CD14-positive monocyte (primary cell): ENCODE measurements around the gene KRTAP5-4. TPM values are rescaled to one million over a fixed set of nuclear protein-coding genes. Genes with fewer than 3 reads are reported as not detected.

ENCODE experiments used
- DNase-seq, 3 donors: peaks; one replicate each; pipeline ENCODE4 v3.0.0-alpha.2; 2011 to 2022
- H2AFZ ChIP-seq: 2 replicates; pipeline ENCODE4 v1.6.0; 2012; ENCODE audit warnings: mild to moderate bottlenecking, low read depth, low read length, inconsistent platforms; ENCODE audit not compliant: insufficient read depth, poor library complexity, severe bottlenecking
- H3K27ac ChIP-seq, 2 donors: 1 replicate in 1 of 2; 2 replicates in 1 of 2; pipeline ENCODE4 v1.5.1; 2012 to 2013; ENCODE audit warnings: low read length in 2 of 2, control low read depth in 1 of 2, inconsistent platforms in 1 of 2, low read depth in 1 of 2, mild to moderate bottlenecking in 1 of 2
- H3K27me3 ChIP-seq, 2 donors: one replicate each; pipeline versions ENCODE4 v1.6.0 to v1.6.1; 2011 to 2013; ENCODE audit warnings: low read length in 2 of 2; ENCODE audit not compliant: control insufficient read depth in 2 of 2, insufficient read depth in 2 of 2
- H3K36me3 ChIP-seq, 2 donors: replicated peaks in 1 of 2; 1 replicate in 1 of 2; 2 replicates in 1 of 2; pipeline versions ENCODE4 v1.5.1 to v1.6.1; 2012 to 2013; ENCODE audit warnings: low read length in 2 of 2, control low read depth in 1 of 2, inconsistent platforms in 1 of 2, mild to moderate bottlenecking in 1 of 2; ENCODE audit not compliant: insufficient read depth in 2 of 2, control insufficient read depth in 1 of 2
- H3K4me1 ChIP-seq, 2 donors: 1 replicate in 1 of 2; 2 replicates in 1 of 2; pipeline versions ENCODE4 v1.5.1 to v1.6.1; 2012 to 2013; ENCODE audit warnings: low read length in 2 of 2, control low read depth in 1 of 2, inconsistent platforms in 1 of 2, mild to moderate bottlenecking in 1 of 2, moderate library complexity in 1 of 2; ENCODE audit not compliant: insufficient read depth in 2 of 2, control insufficient read depth in 1 of 2
- H3K4me2 ChIP-seq: replicated peaks from 2 replicates; pipeline ENCODE3; 2012; ENCODE audit warnings: low read length, moderate library complexity, mild to moderate bottlenecking; ENCODE audit not compliant: poor library complexity, severe bottlenecking; ENCODE audit errors: extremely low read depth
- H3K4me3 ChIP-seq, 3 experiments: fragments of 200-600 bp in 1 of 3; sonication (generic) in 1 of 3; replicated peaks in 1 of 3; 1 replicate in 2 of 3; 2 replicates in 1 of 3; pipeline ENCODE4 v1.5.1; 2011 to 2013; ENCODE audit warnings: low read length in 3 of 3, mild to moderate bottlenecking in 3 of 3, control low read depth in 2 of 3, low read depth in 2 of 3, inconsistent platforms in 1 of 3, moderate library complexity in 1 of 3
- H3K79me2 ChIP-seq: 2 replicates; pipeline ENCODE4 v1.6.0; 2012; ENCODE audit warnings: mild to moderate bottlenecking, control low read depth, inconsistent platforms, low read length, moderate library complexity; ENCODE audit not compliant: insufficient read depth
- H3K9ac ChIP-seq: 2 replicates; pipeline ENCODE4 v1.6.0; 2017; ENCODE audit warnings: low read length, mild to moderate bottlenecking; ENCODE audit not compliant: insufficient read depth, poor library complexity, severe bottlenecking
- H3K9me3 ChIP-seq, 2 donors: replicated peaks in 1 of 2; 1 replicate in 1 of 2; 2 replicates in 1 of 2; pipeline versions ENCODE4 v1.5.1 to v1.6.1; 2012 to 2013; ENCODE audit warnings: low read length in 2 of 2, control low read depth in 1 of 2; ENCODE audit not compliant: control insufficient read depth in 1 of 2, insufficient read depth in 1 of 2
- H4K20me1 ChIP-seq: 2 replicates; pipeline ENCODE4 v1.6.0; 2012; ENCODE audit warnings: mild to moderate bottlenecking, low read length, control low read depth, moderate library complexity; ENCODE audit not compliant: insufficient read depth
- H3K27ac Mint-ChIP-seq, 7 donors: one replicate each; pipeline ENCODE4 v1.8.0; 2020; ENCODE audit warnings: mild to moderate bottlenecking in 7 of 7, mixed read lengths in 7 of 7, moderate library complexity in 6 of 7, inconsistent platforms in 2 of 7
- H3K27me3 Mint-ChIP-seq, 3 donors: one replicate each; pipeline ENCODE4 v1.8.0; 2021 to 2022; ENCODE audit warnings: low read depth in 3 of 3, mild to moderate bottlenecking in 3 of 3, mixed read lengths in 3 of 3, moderate library complexity in 3 of 3, inconsistent platforms in 1 of 3
- H3K36me3 Mint-ChIP-seq, 2 donors: one replicate each; pipeline ENCODE4 v1.8.0; 2020; ENCODE audit warnings: mixed read lengths in 2 of 2, inconsistent platforms in 1 of 2, mild to moderate bottlenecking in 1 of 2
- H3K4me1 Mint-ChIP-seq: one replicate; pipeline ENCODE4 v1.8.0; 2020; ENCODE audit warnings: mild to moderate bottlenecking, mixed read lengths
- H3K4me3 Mint-ChIP-seq, 2 donors: one replicate each; pipeline ENCODE4 v1.8.0; 2020; ENCODE audit warnings: mild to moderate bottlenecking in 2 of 2, mixed read lengths in 2 of 2, moderate library complexity in 1 of 2
- H3K9me3 Mint-ChIP-seq, 7 donors: one replicate each; pipeline ENCODE4 v1.8.0; 2020 to 2022; ENCODE audit warnings: mixed read lengths in 7 of 7, mild to moderate bottlenecking in 6 of 7, moderate library complexity in 6 of 7, inconsistent platforms in 2 of 7
- WGBS: methylation state at CpG from one replicate; pipeline ENCODE4 v1.1.5; 2013; ENCODE audit warnings: missing lambda C conversion rate; ENCODE audit not compliant: insufficient coverage; 5-methylcytosine and 5-hydroxymethylcytosine counted together
- intact Hi-C, 2 donors: fragments of 100-400 bp; cut with micrococcal nuclease; formaldehyde crosslinking; loops; one replicate each; pipeline versions ENCODE4 v1.15.0 to v1.15.1; 2023
- polyA plus RNA-seq, 3 donors: library from polyadenylated mRNA; depleted of rRNA in 1 of 3; unstranded in 2 of 3; stranded (reverse) in 1 of 3; fragments of 300-500 nt in 2 of 3; fragments of >200 nt in 1 of 3; fragmentation: Illumina TruSeq in 2 of 3; gene quantifications; 1 replicate in 2 of 3; 2 replicates in 1 of 3; pipeline ENCODE4 v1.2.3, GENCODE V29; 2012 to 2021
- TF ChIP-seq, protein P1 (sequence below): fragments of 200-600 bp; IDR thresholded peaks from one replicate; pipeline ENCODE4 v1.8.0; 2022; ENCODE audit warnings: antibody characterized with exemption, mild to moderate bottlenecking

Gene KRTAP5-4
- polyA plus RNA-seq, 3 donors = not detected

DNA sequence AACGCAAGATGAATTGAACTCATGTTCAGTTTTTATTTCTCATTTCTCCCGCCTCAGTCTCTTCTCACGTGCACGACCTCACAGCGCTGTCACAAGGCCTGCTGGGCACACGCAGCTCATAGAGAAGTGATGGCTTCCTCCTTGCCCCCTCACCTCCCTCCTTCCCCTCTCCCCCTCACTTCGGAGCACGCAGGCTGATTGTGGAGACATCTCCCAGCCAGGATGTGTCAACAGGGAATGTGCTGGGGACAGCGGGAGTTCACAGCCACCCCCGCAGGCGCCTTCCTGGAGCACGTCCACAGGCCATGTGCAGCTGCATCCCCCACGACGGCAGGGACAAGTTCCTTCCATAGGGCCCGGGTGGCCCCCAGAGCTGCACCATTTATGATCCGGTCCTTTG is 46.0 kb upstream of the KRTAP5-4 start:
- H3K36me3 ChIP-seq = no peaks in the 10 kb centered on the region
- H3K4me3 Mint-ChIP-seq = no peak overlapping the region
- H3K27me3 Mint-ChIP-seq = peaks cover 24 to 44% (median 28%) of the 10 kb centered on the region in 3 donors
- no peaks in the 10 kb centered on the region for H3K9me3 Mint-ChIP-seq
- no peaks in the 10 kb centered on the region for H4K20me1 ChIP-seq
- peaks cover 0 to 21% of the 10 kb centered on the region in 2 donors for H3K27me3 ChIP-seq
- no peak overlapping the region for H3K27ac ChIP-seq
- no peak overlapping the region for H3K27ac Mint-ChIP-seq
- no peak overlapping the region for H2AFZ ChIP-seq
- H3K4me3 ChIP-seq = no peak overlapping the region
- 45% methylated on average over 16 of the region's 16 CpGs for WGBS
- no peak overlapping the region for H3K9ac ChIP-seq
- no peak for DNase-seq
- H3K79me2 ChIP-seq = no peaks in the 10 kb centered on the region
- no peaks in the 10 kb centered on the region for H3K9me3 ChIP-seq
- no peaks in the 10 kb centered on the region for H3K36me3 Mint-ChIP-seq
- TF ChIP-seq, protein P1, sequence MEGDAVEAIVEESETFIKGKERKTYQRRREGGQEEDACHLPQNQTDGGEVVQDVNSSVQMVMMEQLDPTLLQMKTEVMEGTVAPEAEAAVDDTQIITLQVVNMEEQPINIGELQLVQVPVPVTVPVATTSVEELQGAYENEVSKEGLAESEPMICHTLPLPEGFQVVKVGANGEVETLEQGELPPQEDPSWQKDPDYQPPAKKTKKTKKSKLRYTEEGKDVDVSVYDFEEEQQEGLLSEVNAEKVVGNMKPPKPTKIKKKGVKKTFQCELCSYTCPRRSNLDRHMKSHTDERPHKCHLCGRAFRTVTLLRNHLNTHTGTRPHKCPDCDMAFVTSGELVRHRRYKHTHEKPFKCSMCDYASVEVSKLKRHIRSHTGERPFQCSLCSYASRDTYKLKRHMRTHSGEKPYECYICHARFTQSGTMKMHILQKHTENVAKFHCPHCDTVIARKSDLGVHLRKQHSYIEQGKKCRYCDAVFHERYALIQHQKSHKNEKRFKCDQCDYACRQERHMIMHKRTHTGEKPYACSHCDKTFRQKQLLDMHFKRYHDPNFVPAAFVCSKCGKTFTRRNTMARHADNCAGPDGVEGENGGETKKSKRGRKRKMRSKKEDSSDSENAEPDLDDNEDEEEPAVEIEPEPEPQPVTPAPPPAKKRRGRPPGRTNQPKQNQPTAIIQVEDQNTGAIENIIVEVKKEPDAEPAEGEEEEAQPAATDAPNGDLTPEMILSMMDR = no peak
- H3K4me1 ChIP-seq = no peaks in the 10 kb centered on the region
- intact Hi-C loops = no loop called here
- H3K4me1 Mint-ChIP-seq = no peaks in the 10 kb centered on the region
- H3K4me2 ChIP-seq = no peak overlapping the region

DNA sequence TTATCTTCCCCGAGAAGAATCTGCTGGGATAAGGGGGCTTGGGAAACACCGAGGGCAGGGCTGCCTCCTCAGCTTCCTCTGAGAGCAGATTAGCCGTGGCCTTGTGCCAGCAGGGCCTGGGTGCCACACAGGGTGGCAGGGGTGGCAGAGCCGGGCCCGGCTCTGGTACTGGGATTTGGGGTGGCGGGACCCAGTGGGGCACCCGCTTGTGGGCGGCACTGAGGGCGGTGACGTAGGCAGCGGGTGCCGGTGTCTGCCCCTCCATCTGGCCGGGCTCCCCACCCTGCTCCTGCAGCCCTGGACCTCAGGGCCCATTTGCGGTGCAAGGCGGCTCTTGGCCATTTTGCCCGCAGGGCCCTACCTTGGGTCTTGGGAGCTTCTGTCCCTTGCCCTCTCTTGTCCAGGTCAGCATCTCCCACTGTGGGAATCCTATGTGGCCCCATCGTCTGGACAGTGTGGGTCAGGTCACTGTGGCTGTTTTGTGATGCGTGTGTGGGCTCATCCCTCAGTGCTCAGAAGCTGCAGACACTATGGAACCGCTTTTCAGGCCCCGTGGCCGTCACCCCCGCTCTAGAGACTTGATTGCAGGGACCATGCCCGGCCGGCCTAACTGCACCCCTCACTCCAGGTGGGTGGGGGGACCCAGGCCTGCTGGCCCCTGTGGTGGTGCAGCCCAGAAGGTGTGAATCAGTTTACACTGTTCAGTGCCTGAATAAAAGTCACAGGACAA is 45.3 kb upstream of the KRTAP5-4 start:
- whole genome bisulfite sequencing = 92% methylated on average over 19 of the region's 24 CpGs
- H3K27ac Mint-ChIP-seq = no peak overlapping the region
- H3K4me3 Mint-ChIP-seq = no peak overlapping the region

More for the DNA sequence above, 45.3 kb upstream of the KRTAP5-4 start:
- Histone ChIP-seq H3K4me1 (no peaks in the 10 kb centered on the region), H3K4me3 (no peak overlapping the region), H3K9ac (no peak overlapping the region), H3K9me3 (no peaks in the 10 kb centered on the region), H3K36me3 (no peaks in the 10 kb centered on the region), H4K20me1 (no peaks in the 10 kb centered on the region), H3K27me3 (peaks cover 0 to 21% of the 10 kb centered on the region in 2 donors), H3K27ac (no peak overlapping the region), H3K4me2 (no peak overlapping the region), H3K79me2 (no peaks in the 10 kb centered on the region), H2AFZ (no peak overlapping the region)
- intact Hi-C loops = no loop called here
- no peak for DNase-seq
- H3K9me3 Mint-ChIP-seq = no peaks in the 10 kb centered on the region
- no peaks in the 10 kb centered on the region for H3K36me3 Mint-ChIP-seq
- no peaks in the 10 kb centered on the region for H3K4me1 Mint-ChIP-seq
- TF ChIP-seq, protein P1 = no peak
- H3K27me3 Mint-ChIP-seq = peaks cover 28 to 47% (median 28%) of the 10 kb centered on the region in 3 donors
